Hepatocyte (in vitro differentiated cells): ENCODE results near the gene VEGFD.

Experiments
- CTCF ChIP-seq: fragments of 200-600 bp; sonication (generic); IDR thresholded peaks from 2 replicates; pipeline ENCODE4 v1.5.1; 2016; ENCODE audit warnings: antibody characterized with exemption, mild to moderate bottlenecking; ENCODE audit not compliant: poor library complexity
- EZH2 ChIP-seq: fragments of 200-600 bp; sonication (generic); IDR thresholded peaks from 2 replicates; pipeline ENCODE4 v1.6.1; 2016; ENCODE audit warnings: antibody characterized with exemption, mild to moderate bottlenecking, borderline replicate concordance
- EZH2phosphoT487 ChIP-seq: fragments of 200-600 bp; sonication (generic); IDR thresholded peaks from one replicate; pipeline ENCODE4 v1.6.1; 2018; ENCODE audit warnings: antibody characterized with exemption, mild to moderate bottlenecking, low read depth, moderate library complexity; ENCODE audit not compliant: unreplicated experiment, severe bottlenecking

- TF ChIP-seq CTCF (no peak), EZH2 (no peak), EZH2phosphoT487 (no peak)
Measured at GRCh38 chrX:15340867-15341266, 43.3 kb downstream of the VEGFD start.
